Testis (tissue), 2 donors: Measurements from ENCODE around the gene FERMT1.

Source experiments
- POLR2A ChIP-seq: fragments of 450-650 bp; IDR thresholded peaks from one replicate; pipeline ENCODE4 v1.6.1; 2017; ENCODE audit warnings: antibody characterized with exemption, mild to moderate bottlenecking, moderate library complexity
- TF ChIP-seq, protein P1 (sequence below), 3 experiments: fragments of 450-650 bp in 2 of 3; fragments of 200-600 bp in 1 of 3; sonication (generic) in 1 of 3; IDR thresholded peaks; one replicate each; pipeline ENCODE4 v1.5.1; 2016 to 2019; ENCODE audit warnings: antibody characterized with exemption in 3 of 3, mild to moderate bottlenecking in 2 of 3, moderate library complexity in 1 of 3

DNA sequence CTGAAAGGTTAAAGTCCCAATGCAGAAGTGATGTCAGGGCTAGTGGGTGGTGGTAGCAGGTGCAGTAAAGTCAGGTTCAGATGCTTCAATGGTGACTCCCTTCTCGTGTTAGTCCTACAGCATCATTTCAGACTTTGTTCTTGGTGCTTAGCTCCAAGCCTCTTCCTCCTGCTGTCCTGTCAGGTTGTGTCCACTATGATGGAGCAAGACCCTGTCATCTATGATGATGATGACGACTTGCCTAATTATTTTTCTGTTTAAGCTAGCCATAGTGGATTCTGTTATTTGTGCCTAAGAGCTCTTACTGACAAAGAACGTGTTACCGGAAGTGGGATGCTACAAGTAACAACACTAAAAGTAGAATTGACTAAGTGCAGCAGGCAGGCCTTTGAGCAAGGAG lies 5.0 kb upstream of the FERMT1 start:
- TF ChIP-seq, protein P1, sequence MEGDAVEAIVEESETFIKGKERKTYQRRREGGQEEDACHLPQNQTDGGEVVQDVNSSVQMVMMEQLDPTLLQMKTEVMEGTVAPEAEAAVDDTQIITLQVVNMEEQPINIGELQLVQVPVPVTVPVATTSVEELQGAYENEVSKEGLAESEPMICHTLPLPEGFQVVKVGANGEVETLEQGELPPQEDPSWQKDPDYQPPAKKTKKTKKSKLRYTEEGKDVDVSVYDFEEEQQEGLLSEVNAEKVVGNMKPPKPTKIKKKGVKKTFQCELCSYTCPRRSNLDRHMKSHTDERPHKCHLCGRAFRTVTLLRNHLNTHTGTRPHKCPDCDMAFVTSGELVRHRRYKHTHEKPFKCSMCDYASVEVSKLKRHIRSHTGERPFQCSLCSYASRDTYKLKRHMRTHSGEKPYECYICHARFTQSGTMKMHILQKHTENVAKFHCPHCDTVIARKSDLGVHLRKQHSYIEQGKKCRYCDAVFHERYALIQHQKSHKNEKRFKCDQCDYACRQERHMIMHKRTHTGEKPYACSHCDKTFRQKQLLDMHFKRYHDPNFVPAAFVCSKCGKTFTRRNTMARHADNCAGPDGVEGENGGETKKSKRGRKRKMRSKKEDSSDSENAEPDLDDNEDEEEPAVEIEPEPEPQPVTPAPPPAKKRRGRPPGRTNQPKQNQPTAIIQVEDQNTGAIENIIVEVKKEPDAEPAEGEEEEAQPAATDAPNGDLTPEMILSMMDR (IDR thresholded peaks at IDR 0.05): no peak
- no peak for TF ChIP-seq POLR2A
